Fibroblast of upper back skin (primary cell): ENCODE data around the gene ADAMTS9.

Experiments used
- DNase-seq: peaks from one replicate; pipeline ENCODE4 v3.0.0-alpha.2; 2013

ADAMTS9 gene

GRCh38 chr3:64616953-64617352 is 70.8 kb downstream of the ADAMTS9 start:
- no peak for DNase-seq

- DNase-seq: peak; percentile 24
Observed at GRCh38 chr3:64612916-64613526, 74.8 kb downstream of the ADAMTS9 start.

GRCh38 chr3:64612082-64612860 is 75.5 kb downstream of the ADAMTS9 start:
- peak; percentile 53 for DNase-seq

GRCh38 chr3:64608741-64609140 is 79.1 kb downstream of the ADAMTS9 start:
- DNase-seq: no peak

GRCh38 chr3:64607032-64607551 is 80.7 kb downstream of the ADAMTS9 start:
- DNase-seq: no peak

- no peak for DNase-seq
Observed at GRCh38 chr3:64604313-64604712, 83.5 kb downstream of the ADAMTS9 start.

GRCh38 chr3:64601824-64602223 is 86.0 kb downstream of the ADAMTS9 start:
- no peak for DNase-seq

- no peak for DNase-seq
Observed at GRCh38 chr3:64600246-64600950, 87.4 kb downstream of the ADAMTS9 start.

GRCh38 chr3:64599651-64600050 is 88.1 kb downstream of the ADAMTS9 start:
- no peak for DNase-seq

- DNase-seq: peak; percentile 99
Observed at GRCh38 chr3:64595253-64595694, 92.5 kb downstream of the ADAMTS9 start.

GRCh38 chr3:64594134-64594533 is 93.7 kb downstream of the ADAMTS9 start:
- DNase-seq: no peak

- DNase-seq: no peak
Observed at GRCh38 chr3:64593350-64593749, 94.5 kb downstream of the ADAMTS9 start.

GRCh38 chr3:64591615-64592014 is 96.2 kb downstream of the ADAMTS9 start:
- DNase-seq: no peak

- no peak for DNase-seq
Observed at GRCh38 chr3:64588380-64588779, 99.4 kb downstream of the ADAMTS9 start.

GRCh38 chr3:64586952-64587351 is 100.8 kb downstream of the ADAMTS9 start:
- DNase-seq: no peak

- DNase-seq: peak; percentile 50
Observed at GRCh38 chr3:64584179-64584578, 103.6 kb downstream of the ADAMTS9 start.

- no peak for DNase-seq
Observed at GRCh38 chr3:64578797-64579196, 109.0 kb downstream of the ADAMTS9 start.

- DNase-seq: peak; percentile 28
Observed at GRCh38 chr3:64578062-64578770, 109.6 kb downstream of the ADAMTS9 start.

- DNase-seq: no peak
Observed at GRCh38 chr3:64576211-64576775, 111.5 kb downstream of the ADAMTS9 start.

GRCh38 chr3:64575211-64575844 is 112.5 kb downstream of the ADAMTS9 start:
- peak; percentile 22 for DNase-seq

GRCh38 chr3:64574194-64574593 is 113.6 kb downstream of the ADAMTS9 start:
- no peak for DNase-seq

- no peak for DNase-seq
Observed at GRCh38 chr3:64571982-64572381, 115.8 kb downstream of the ADAMTS9 start.
